ENCODE results near the gene PTPRT. TPM values are rescaled to one million over a fixed set of nuclear protein-coding genes. Genes with fewer than 3 reads are reported as not detected.

PTPRT gene
- total and polyA plus RNA-seq, 10 of the 15 experiments (the other 5 are each of a cell fraction or from before 2014, with no cell fraction given) = not detected

DNA sequence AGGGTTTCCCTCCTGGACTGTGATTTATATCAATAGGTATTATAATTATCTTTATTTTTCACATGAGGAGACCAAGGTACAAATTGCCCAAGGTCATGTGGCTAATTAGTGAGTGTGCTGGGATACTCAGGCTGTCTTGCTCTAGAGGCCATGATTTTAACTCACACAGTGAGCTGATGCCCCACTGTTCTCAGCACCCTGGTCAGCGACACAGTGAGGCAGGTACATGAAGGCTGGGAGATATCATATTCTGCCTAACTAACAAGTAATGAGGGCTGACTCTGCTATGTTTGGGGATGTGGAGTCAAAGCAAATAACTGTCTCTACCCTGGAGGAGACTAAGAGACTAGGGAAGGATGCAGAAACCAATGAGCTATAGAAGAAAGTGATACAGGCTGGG lies 501.1 kb downstream of the PTPRT start:
- H3K36me3 ChIP-seq (ENCODE audit: control insufficient read depth in 2 of 2, insufficient read depth in 2 of 2, low read length in 1 of 2) = no peaks in the 10 kb centered on the region
- H3K4me3 ChIP-seq = no peak overlapping the region
- no peak overlapping the region for H3K9ac ChIP-seq (ENCODE audit: control insufficient read depth, insufficient read depth, low read length)
- no peaks in the 10 kb centered on the region for H3K27me3 ChIP-seq (replicated peaks in 1 of 2; ENCODE audit: control insufficient read depth in 2 of 2, insufficient read depth in 2 of 2, low read length in 1 of 2)
- no peaks in the 10 kb centered on the region for H3K79me2 ChIP-seq (ENCODE audit: control insufficient read depth, insufficient read depth, low read length)
- intact Hi-C loops (cut with micrococcal nuclease; ENCODE audit: unreplicated experiment) (no loop called here), in situ Hi-C loops (cut with MboI) (no loop called here)
- DNase-seq (ENCODE audit: low read depth, low spot score) = no peak
- no peak overlapping the region for H3K27ac ChIP-seq (ENCODE audit: control insufficient read depth, insufficient read depth)
- ChIA-PET SMC1A (ENCODE audit: uncharacterized antibody, unreplicated experiment) (no interaction called here), RAD21 (ENCODE audit: unreplicated experiment) (no interaction called here), CTCF (no interaction called here), POLR2A (no interaction called here)
- no TSS peak for BruUV-seq (replicated peaks)
- WGBS (ENCODE audit: insufficient coverage, insufficient replicate concordance, low lambda C conversion rate, missing lambda C conversion rate) = 0% methylated on average over 1 of the region's 1 CpG
- no peak overlapping the region for H3K4me2 ChIP-seq (ENCODE audit: control insufficient read depth, insufficient read depth)
- no peak for FAIRE-seq
- H3K9me3 ChIP-seq (replicated peaks; ENCODE audit: control insufficient read depth, insufficient read depth, low read length) = no peaks in the 10 kb centered on the region
- no peak for ATAC-seq
- H2AFZ ChIP-seq (ENCODE audit: control insufficient read depth, low read depth, low read length) = no peak overlapping the region
- no peaks in the 10 kb centered on the region for H4K20me1 ChIP-seq (ENCODE audit: control insufficient read depth, insufficient read depth)
- TF ChIP-seq, protein P1, sequence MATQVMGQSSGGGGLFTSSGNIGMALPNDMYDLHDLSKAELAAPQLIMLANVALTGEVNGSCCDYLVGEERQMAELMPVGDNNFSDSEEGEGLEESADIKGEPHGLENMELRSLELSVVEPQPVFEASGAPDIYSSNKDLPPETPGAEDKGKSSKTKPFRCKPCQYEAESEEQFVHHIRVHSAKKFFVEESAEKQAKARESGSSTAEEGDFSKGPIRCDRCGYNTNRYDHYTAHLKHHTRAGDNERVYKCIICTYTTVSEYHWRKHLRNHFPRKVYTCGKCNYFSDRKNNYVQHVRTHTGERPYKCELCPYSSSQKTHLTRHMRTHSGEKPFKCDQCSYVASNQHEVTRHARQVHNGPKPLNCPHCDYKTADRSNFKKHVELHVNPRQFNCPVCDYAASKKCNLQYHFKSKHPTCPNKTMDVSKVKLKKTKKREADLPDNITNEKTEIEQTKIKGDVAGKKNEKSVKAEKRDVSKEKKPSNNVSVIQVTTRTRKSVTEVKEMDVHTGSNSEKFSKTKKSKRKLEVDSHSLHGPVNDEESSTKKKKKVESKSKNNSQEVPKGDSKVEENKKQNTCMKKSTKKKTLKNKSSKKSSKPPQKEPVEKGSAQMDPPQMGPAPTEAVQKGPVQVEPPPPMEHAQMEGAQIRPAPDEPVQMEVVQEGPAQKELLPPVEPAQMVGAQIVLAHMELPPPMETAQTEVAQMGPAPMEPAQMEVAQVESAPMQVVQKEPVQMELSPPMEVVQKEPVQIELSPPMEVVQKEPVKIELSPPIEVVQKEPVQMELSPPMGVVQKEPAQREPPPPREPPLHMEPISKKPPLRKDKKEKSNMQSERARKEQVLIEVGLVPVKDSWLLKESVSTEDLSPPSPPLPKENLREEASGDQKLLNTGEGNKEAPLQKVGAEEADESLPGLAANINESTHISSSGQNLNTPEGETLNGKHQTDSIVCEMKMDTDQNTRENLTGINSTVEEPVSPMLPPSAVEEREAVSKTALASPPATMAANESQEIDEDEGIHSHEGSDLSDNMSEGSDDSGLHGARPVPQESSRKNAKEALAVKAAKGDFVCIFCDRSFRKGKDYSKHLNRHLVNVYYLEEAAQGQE (IDR thresholded peaks at IDR 0.05; ENCODE audit: low read depth, low read length) = peak; percentile 78
- TF ChIP-seq ZBTB4 (CRISPR knock-in tag; IDR thresholded peaks at IDR 0.05) = no peak
- no peaks in the 10 kb centered on the region for H3K4me1 ChIP-seq (ENCODE audit: control insufficient read depth, insufficient read depth, low read length)
